ENCODE results near the gene EXO1. TPM values are rescaled to one million over a fixed set of nuclear protein-coding genes. Genes with fewer than 3 reads are reported as not detected.

The EXO1 gene
- total and polyA plus RNA-seq, 2 donors (not counting 3 experiments of a cell fraction or from before 2014, with no cell fraction given): 4.1 to 23.5 TPM

DNA sequence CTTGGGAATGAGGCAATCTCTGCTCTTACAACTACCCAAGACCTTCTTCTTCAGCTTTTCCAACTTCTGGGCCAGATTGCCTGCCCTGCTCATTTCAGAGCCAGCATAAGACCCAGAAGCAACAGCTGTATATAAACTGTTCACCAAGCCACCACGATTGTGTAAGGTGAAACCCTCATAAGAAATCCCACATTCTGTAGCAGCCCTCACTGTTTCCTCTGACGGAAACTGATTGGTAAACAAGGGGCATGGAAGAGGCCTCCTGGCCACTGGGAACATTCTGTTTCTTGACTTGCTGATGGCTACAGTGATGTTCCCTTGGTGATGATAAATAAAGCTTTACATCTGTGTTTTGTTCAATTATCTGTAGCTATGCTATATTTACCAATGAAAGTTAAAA is 39.7 kb upstream of the EXO1 start:
- Histone ChIP-seq H3K27me3 (ENCODE audit: control insufficient read depth in 2 of 2, insufficient read depth in 2 of 2, low read length in 2 of 2) (no peaks in the 10 kb centered on the region), H3K9ac (replicated peaks; ENCODE audit: extremely low read depth, insufficient read depth, low read length) (no peak overlapping the region), H3K9me1 (replicated peaks; ENCODE audit: control insufficient read depth, extremely low read depth, insufficient read depth, low read length) (no peaks in the 10 kb centered on the region), H3K9me3 (replicated peaks; ENCODE audit: control insufficient read depth, insufficient read depth, low read length) (no peaks in the 10 kb centered on the region), H4K20me1 (replicated peaks; ENCODE audit: control insufficient read depth, extremely low read depth, insufficient read depth, low read length) (no peaks in the 10 kb centered on the region), H3K79me2 (ENCODE audit: control insufficient read depth, insufficient read depth, low read length) (no peaks in the 10 kb centered on the region), H3K4me3 (replicated peaks in 1 of 3; ENCODE audit: insufficient read depth in 1 of 3, low read depth in 1 of 3, low read length in 3 of 3) (no peak overlapping the region), H3K36me3 (ENCODE audit: control insufficient read depth in 2 of 2, extremely low read depth in 1 of 2, insufficient read depth in 2 of 2, low read length in 2 of 2) (no peaks in the 10 kb centered on the region), H2AFZ (ENCODE audit: low read depth, low read length) (no peak overlapping the region), H3K4me1 (ENCODE audit: control insufficient read depth, extremely low read depth, insufficient read depth, low read length) (no peaks in the 10 kb centered on the region), H3K27ac (ENCODE audit: insufficient read depth, low read depth, low read length) (no peak overlapping the region), H3K4me2 (ENCODE audit: insufficient read depth, low read length) (no peak overlapping the region)
- dilution Hi-C loops (cut with MboI; ENCODE audit: extremely low pct_ligation_motif_present, low sequenced_read_pairs) (no loop called here), intact Hi-C loops (cut with micrococcal nuclease) (no loop called here)
- ChIA-PET POLR2A (no interaction called here), CTCF (no interaction called here)
- BruUV-seq (replicated peaks): no TSS peak
- FAIRE-seq (no peak), DNase-seq (ENCODE audit: low read depth, low spot score) (no peak)
- TF ChIP-seq JUN (IDR thresholded peaks at IDR 0.05; ENCODE audit: borderline replicate concordance, insufficient read depth, insufficient read length, low read depth): no peak
- TF ChIP-seq MYC (IDR thresholded peaks at IDR 0.05; ENCODE audit: low read depth, low read length): no peak
- TF ChIP-seq, protein P1, sequence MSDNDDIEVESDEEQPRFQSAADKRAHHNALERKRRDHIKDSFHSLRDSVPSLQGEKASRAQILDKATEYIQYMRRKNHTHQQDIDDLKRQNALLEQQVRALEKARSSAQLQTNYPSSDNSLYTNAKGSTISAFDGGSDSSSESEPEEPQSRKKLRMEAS (IDR thresholded peaks at IDR 0.05; ENCODE audit: insufficient read depth, insufficient read length): no peak
- no peak for TF ChIP-seq EZH2 (IDR thresholded peaks at IDR 0.05; ENCODE audit: borderline replicate concordance, low read depth, low read length, severe bottlenecking)
- no peak for TF ChIP-seq GATA2 (IDR thresholded peaks at IDR 0.05; ENCODE audit: insufficient read depth, insufficient read length, low read depth, low read length)
- TF ChIP-seq POLR2AphosphoS5 (IDR thresholded peaks at IDR 0.05; ENCODE audit: insufficient read depth, low read depth, low read length): no peak
- TF ChIP-seq, protein P2, sequence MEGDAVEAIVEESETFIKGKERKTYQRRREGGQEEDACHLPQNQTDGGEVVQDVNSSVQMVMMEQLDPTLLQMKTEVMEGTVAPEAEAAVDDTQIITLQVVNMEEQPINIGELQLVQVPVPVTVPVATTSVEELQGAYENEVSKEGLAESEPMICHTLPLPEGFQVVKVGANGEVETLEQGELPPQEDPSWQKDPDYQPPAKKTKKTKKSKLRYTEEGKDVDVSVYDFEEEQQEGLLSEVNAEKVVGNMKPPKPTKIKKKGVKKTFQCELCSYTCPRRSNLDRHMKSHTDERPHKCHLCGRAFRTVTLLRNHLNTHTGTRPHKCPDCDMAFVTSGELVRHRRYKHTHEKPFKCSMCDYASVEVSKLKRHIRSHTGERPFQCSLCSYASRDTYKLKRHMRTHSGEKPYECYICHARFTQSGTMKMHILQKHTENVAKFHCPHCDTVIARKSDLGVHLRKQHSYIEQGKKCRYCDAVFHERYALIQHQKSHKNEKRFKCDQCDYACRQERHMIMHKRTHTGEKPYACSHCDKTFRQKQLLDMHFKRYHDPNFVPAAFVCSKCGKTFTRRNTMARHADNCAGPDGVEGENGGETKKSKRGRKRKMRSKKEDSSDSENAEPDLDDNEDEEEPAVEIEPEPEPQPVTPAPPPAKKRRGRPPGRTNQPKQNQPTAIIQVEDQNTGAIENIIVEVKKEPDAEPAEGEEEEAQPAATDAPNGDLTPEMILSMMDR (IDR thresholded peaks at IDR 0.05; ENCODE audit: extremely low read depth in 1 of 2, insufficient read depth in 1 of 2, low read depth in 1 of 2, low read length in 2 of 2): no peak
- no peak for TF ChIP-seq POLR2A (IDR thresholded peaks at IDR 0.05; ENCODE audit: low read depth, low read length)
- TF ChIP-seq FOS (IDR thresholded peaks at IDR 0.05; ENCODE audit: borderline replicate concordance, insufficient read depth, low read length): no peak
